Suprapubic skin (tissue), 4 donors: ENCODE measurements around the gene LRBA. TPM values are rescaled to one million over a fixed set of nuclear protein-coding genes. Genes with fewer than 3 reads are reported as not detected.

Source experiments
- DNase-seq, 2 donors: peaks; one replicate each; pipeline ENCODE4 v3.0.0-alpha.2; 2019; ENCODE audit warnings: low spot score in 2 of 2
- H3K27ac ChIP-seq: fragments of 200-600 bp; sonication (generic); one replicate; pipeline ENCODE4 v1.5.1; 2019
- H3K27me3 ChIP-seq: fragments of 200-600 bp; sonication (generic); one replicate; pipeline ENCODE4 v1.5.1; 2019
- H3K36me3 ChIP-seq: fragments of 200-600 bp; sonication (generic); one replicate; pipeline ENCODE4 v1.5.1; 2019
- H3K4me1 ChIP-seq: fragments of 200-600 bp; sonication (generic); one replicate; pipeline ENCODE4 v1.5.1; 2019
- H3K4me3 ChIP-seq: fragments of 200-600 bp; sonication (generic); one replicate; pipeline ENCODE4 v1.5.1; 2019; ENCODE audit warnings: mild to moderate bottlenecking
- H3K9me3 ChIP-seq: fragments of 200-600 bp; sonication (generic); one replicate; pipeline ENCODE4 v1.5.1; 2019
- EP300 ChIP-seq: sonication (generic); formaldehyde crosslinking; IDR thresholded peaks from one replicate; pipeline ENCODE4 v1.6.1; 2017; ENCODE audit warnings: antibody characterized with exemption
- POLR2A ChIP-seq, 2 donors: fragments of 450-650 bp; IDR thresholded peaks; one replicate each; pipeline ENCODE4 v1.6.1; 2017; ENCODE audit warnings: antibody characterized with exemption in 2 of 2, mild to moderate bottlenecking in 2 of 2, moderate library complexity in 2 of 2
- POLR2AphosphoS5 ChIP-seq, 3 donors: sonication (generic); formaldehyde crosslinking; IDR thresholded peaks; one replicate each; pipeline ENCODE4 v1.6.1; 2017; ENCODE audit warnings: antibody characterized with exemption in 3 of 3
- WGBS: methylation state at CpG from one replicate; pipeline ENCODE4 v1.1.5; 2018; 5-methylcytosine and 5-hydroxymethylcytosine counted together
- total RNA-seq, 4 donors: library from RNA; depleted of rRNA; stranded (reverse); fragments of >200 nt; gene quantifications; one replicate each; pipeline ENCODE4 v1.1.0, GENCODE V29; 2016
- TF ChIP-seq, protein P1 (sequence below), 2 donors: fragments of 200-600 bp in 1 of 2; fragments of 450-650 bp in 1 of 2; sonication (generic) in 1 of 2; IDR thresholded peaks; one replicate each; pipeline ENCODE4 v1.5.1; 2016 to 2019; ENCODE audit warnings: antibody characterized with exemption in 2 of 2, mild to moderate bottlenecking in 1 of 2, moderate library complexity in 1 of 2

Gene LRBA
- total RNA-seq, 4 donors from 2014 or later, result 64.6 to 128 (median 81.0) TPM

DNA sequence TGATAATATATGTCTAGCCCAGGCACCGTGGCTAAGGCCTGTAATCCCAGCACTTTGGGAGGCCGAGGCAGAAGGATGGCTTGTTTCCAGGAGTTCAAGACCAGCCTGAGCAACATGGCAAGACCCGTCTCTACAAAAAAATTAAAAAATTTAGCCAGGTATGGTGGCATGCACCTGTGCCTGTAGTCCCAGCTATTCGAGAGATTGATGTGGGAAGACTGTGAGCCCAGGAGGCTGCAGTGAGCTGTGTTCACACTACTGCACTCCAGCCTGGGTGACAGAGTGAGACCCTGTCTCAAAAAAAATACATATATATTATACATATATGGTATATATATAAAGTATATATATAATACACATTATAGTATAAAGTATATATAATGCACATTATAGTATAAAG is 595.1 kb downstream of the LRBA start:
- no peak overlapping the region for H3K4me3 ChIP-seq
- TF ChIP-seq EP300 (no peak), POLR2AphosphoS5 (IDR thresholded peaks at IDR 0.05) (no peak), POLR2A (IDR thresholded peaks at IDR 0.05) (no peak)
- TF ChIP-seq, protein P1, sequence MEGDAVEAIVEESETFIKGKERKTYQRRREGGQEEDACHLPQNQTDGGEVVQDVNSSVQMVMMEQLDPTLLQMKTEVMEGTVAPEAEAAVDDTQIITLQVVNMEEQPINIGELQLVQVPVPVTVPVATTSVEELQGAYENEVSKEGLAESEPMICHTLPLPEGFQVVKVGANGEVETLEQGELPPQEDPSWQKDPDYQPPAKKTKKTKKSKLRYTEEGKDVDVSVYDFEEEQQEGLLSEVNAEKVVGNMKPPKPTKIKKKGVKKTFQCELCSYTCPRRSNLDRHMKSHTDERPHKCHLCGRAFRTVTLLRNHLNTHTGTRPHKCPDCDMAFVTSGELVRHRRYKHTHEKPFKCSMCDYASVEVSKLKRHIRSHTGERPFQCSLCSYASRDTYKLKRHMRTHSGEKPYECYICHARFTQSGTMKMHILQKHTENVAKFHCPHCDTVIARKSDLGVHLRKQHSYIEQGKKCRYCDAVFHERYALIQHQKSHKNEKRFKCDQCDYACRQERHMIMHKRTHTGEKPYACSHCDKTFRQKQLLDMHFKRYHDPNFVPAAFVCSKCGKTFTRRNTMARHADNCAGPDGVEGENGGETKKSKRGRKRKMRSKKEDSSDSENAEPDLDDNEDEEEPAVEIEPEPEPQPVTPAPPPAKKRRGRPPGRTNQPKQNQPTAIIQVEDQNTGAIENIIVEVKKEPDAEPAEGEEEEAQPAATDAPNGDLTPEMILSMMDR (IDR thresholded peaks at IDR 0.05), result no peak
- 95% methylated on average over 4 of the region's 4 CpGs for WGBS
- H3K27me3 ChIP-seq, result no peaks in the 10 kb centered on the region
- no peaks in the 10 kb centered on the region for H3K9me3 ChIP-seq
- no peak overlapping the region for H3K27ac ChIP-seq
- no peak for DNase-seq
- no peaks in the 10 kb centered on the region for H3K4me1 ChIP-seq
- peaks cover 5% of the 10 kb centered on the region for H3K36me3 ChIP-seq

DNA sequence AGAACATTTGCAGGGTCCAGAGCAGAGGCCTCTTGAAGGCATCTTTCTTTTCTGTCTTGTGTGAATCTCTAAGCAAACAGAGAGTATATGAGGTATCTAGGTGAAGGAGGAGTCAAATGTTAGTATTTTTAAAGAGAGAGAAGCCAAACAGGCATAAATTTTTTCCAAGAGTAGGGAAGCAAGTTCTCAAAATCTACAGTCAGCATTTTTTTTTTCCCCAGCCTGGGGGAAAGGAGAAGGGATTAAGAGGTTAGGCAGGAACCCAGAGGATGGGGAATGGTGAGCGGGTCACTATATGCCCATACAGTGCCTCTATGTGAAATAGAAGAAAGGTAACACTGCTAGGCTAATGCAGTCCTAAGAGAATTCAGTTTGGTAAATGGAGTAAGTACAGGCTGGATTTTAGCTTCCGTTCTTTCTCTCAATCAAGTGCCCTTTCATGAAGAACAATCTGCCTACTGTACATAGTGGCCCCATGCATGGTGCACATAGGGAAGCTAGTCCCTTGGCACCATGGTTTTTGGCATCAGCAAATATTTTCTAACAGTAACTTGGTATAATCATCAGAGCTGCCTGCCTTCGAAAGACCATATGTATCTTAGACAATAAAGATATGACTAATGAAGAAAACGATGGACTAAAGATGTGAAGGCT is 596.2 kb downstream of the LRBA start:
- TF ChIP-seq EP300 (no peak), POLR2A (IDR thresholded peaks at IDR 0.05) (no peak), POLR2AphosphoS5 (IDR thresholded peaks at IDR 0.05) (no peak)
- TF ChIP-seq, protein P1 (IDR thresholded peaks at IDR 0.05), result no peak
- no peaks in the 10 kb centered on the region for H3K27me3 ChIP-seq
- no peak for DNase-seq
- H3K4me3 ChIP-seq, result no peak overlapping the region
- H3K4me1 ChIP-seq, result no peaks in the 10 kb centered on the region
- peaks cover 5% of the 10 kb centered on the region for H3K36me3 ChIP-seq
- WGBS, result 90% methylated on average over 4 of the region's 4 CpGs
- no peak overlapping the region for H3K27ac ChIP-seq
- no peaks in the 10 kb centered on the region for H3K9me3 ChIP-seq

DNA sequence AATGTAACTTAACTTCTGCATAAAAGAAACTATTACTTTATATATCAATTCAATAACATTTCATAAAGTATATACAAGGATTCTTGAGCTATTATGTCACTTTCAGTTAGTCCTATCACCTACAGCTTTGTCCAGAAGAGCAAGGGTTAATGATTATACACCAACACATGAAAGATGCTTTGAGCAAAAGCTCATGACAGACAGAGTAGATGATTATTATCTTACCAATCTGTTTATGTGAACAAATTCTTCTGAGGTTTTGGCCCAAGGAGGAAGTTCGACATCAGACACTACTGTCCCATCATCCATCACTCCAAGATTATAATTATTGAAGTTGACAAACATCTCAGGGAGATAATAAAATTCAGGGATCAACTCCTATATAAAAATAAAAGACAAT is 599.9 kb downstream of the LRBA start:
- no peaks in the 10 kb centered on the region for H3K27me3 ChIP-seq
- H3K4me3 ChIP-seq, result no peak overlapping the region
- no peak for DNase-seq
- H3K9me3 ChIP-seq, result no peaks in the 10 kb centered on the region
- no peak overlapping the region for H3K27ac ChIP-seq
- TF ChIP-seq, protein P1 (IDR thresholded peaks at IDR 0.05), result no peak
- TF ChIP-seq POLR2AphosphoS5 (IDR thresholded peaks at IDR 0.05), result no peak
- no peak for TF ChIP-seq POLR2A (IDR thresholded peaks at IDR 0.05)
- TF ChIP-seq EP300, result no peak
- H3K4me1 ChIP-seq, result no peaks in the 10 kb centered on the region
- WGBS, result 54% methylated on average over 1 of the region's 1 CpG
- no peaks in the 10 kb centered on the region for H3K36me3 ChIP-seq

DNA sequence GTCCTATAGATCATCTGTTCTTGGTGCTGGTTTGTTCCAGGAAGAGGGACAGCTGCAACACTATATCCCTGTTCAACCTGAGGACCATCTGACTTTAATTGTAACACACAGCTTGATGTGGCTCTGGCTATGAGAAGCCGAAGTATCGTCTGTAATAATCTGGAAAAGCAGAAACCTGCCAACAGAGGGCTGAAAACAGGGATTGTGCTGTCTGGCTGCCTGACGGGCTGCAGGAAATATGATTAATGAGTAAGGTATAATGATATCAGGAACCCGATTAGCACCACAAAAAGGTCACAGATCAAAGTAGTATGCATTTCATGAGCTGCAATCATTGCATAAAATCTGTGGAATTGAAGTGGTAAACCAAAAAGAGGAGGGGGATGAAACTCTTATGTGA is 603.6 kb downstream of the LRBA start:
- Histone ChIP-seq H3K4me1 (no peaks in the 10 kb centered on the region), H3K27me3 (no peaks in the 10 kb centered on the region), H3K36me3 (no peaks in the 10 kb centered on the region), H3K27ac (no peak overlapping the region), H3K9me3 (no peaks in the 10 kb centered on the region), H3K4me3 (no peak overlapping the region)
- no peak for DNase-seq
- TF ChIP-seq POLR2AphosphoS5 (IDR thresholded peaks at IDR 0.05) (no peak), POLR2A (IDR thresholded peaks at IDR 0.05) (no peak), EP300 (no peak)
- TF ChIP-seq, protein P1 (IDR thresholded peaks at IDR 0.05), result no peak
- WGBS, result 71% methylated on average over 4 of the region's 4 CpGs

DNA sequence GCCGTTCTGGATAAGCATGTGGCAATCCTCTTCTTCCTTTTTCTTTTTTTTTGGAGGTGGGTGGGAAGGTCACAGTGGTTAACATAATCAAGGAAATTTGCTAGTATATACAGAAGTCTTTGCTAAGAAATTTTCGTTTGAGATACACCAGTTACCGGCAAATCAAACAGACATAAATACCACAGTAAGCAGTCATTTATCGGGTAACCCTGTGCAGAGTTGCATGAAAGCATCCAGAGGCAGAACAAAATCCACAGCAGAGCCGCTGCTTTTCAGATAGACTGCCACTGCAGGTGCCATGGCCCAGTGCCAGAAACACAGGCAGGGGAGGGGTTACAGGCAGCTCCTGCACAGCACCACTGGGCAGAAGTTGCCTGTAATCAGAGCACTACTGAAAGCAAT is 612.2 kb downstream of the LRBA start:
- DNase-seq, result no peak
- Histone ChIP-seq H3K9me3 (no peaks in the 10 kb centered on the region), H3K27ac (no peak overlapping the region), H3K36me3 (peaks cover 8% of the 10 kb centered on the region), H3K27me3 (no peaks in the 10 kb centered on the region), H3K4me1 (no peaks in the 10 kb centered on the region), H3K4me3 (no peak overlapping the region)
- no peak for TF ChIP-seq EP300
- no peak for TF ChIP-seq POLR2AphosphoS5 (IDR thresholded peaks at IDR 0.05)
- TF ChIP-seq, protein P1 (IDR thresholded peaks at IDR 0.05), result no peak
- TF ChIP-seq POLR2A (IDR thresholded peaks at IDR 0.05), result no peak
- 64% methylated on average over 5 of the region's 5 CpGs for WGBS
